ENCODE measurements around the gene ARPC4.

ARPC4 gene

GRCh38 chr3:9795207-9795606 lies 2.3 kb downstream of the ARPC4 start:
- Histone ChIP-seq H3K4me1 (ENCODE audit: control insufficient read depth, low read depth, low read length) (peaks cover 4% of the 10 kb centered on the region), H3K27me3 (ENCODE audit: insufficient read depth, low read length, poor library complexity) (no peaks in the 10 kb centered on the region), H2BK15ac (replicated peaks; ENCODE audit: low read depth) (no peak overlapping the region), H3K56ac (ENCODE audit: low read length) (no peak overlapping the region), H2BK5ac (ENCODE audit: low read length) (no peak overlapping the region), H3K4me3 (ENCODE audit: low read length) (no peak overlapping the region), H3K79me2 (ENCODE audit: control insufficient read depth, insufficient read depth, low read length) (peaks cover 24% of the 10 kb centered on the region), H3K4me2 (ENCODE audit: low read length) (no peak overlapping the region), H3K9ac (ENCODE audit: low read length) (no peak overlapping the region), H3K18ac (ENCODE audit: low read length) (no peak overlapping the region), H4K8ac (ENCODE audit: low read depth, low read length) (no peak overlapping the region), H3K36me3 (ENCODE audit: control insufficient read depth, insufficient read depth, low read length) (peaks cover 3% of the 10 kb centered on the region), H3K79me1 (ENCODE audit: low read length) (peaks cover 26% of the 10 kb centered on the region), H4K5ac (ENCODE audit: low read length) (no peak overlapping the region), H3K23ac (ENCODE audit: low read length) (no peak overlapping the region), H2BK120ac (ENCODE audit: low read depth, low read length) (no peak overlapping the region), H3K4ac (ENCODE audit: low read depth, low read length) (no peak overlapping the region), H3K27ac (ENCODE audit: low read depth, low read length) (no peak overlapping the region), H2AK5ac (ENCODE audit: low read length) (no peak overlapping the region)
- DNase-seq = no peak
- no CpG with 5 or more reads among the region's 5 CpGs for WGBS (ENCODE audit: extremely low coverage, insufficient coverage, low lambda C conversion rate)

GRCh38 chr3:9797196-9797945 lies 4.5 kb downstream of the ARPC4 start:
- H4K5ac ChIP-seq (ENCODE audit: low read length) = no peak overlapping the region
- no peaks in the 10 kb centered on the region for H3K27me3 ChIP-seq (ENCODE audit: insufficient read depth, low read length, poor library complexity)
- H3K23ac ChIP-seq (ENCODE audit: low read length) = no peak overlapping the region
- H4K8ac ChIP-seq (ENCODE audit: low read depth, low read length) = no peak overlapping the region
- H3K4ac ChIP-seq (ENCODE audit: low read depth, low read length) = no peak overlapping the region
- H3K18ac ChIP-seq (ENCODE audit: low read length) = no peak overlapping the region
- H3K36me3 ChIP-seq (ENCODE audit: control insufficient read depth, insufficient read depth, low read length) = peaks cover 9% of the 10 kb centered on the region
- H3K79me1 ChIP-seq (ENCODE audit: low read length) = peaks cover 17% of the 10 kb centered on the region
- no peak overlapping the region for H3K4me2 ChIP-seq (ENCODE audit: low read length)
- no peak overlapping the region for H2BK120ac ChIP-seq (ENCODE audit: low read depth, low read length)
- no CpG with 5 or more reads among the region's 12 CpGs for WGBS (ENCODE audit: extremely low coverage, insufficient coverage, low lambda C conversion rate)
- H3K4me1 ChIP-seq (ENCODE audit: control insufficient read depth, low read depth, low read length) = no peaks in the 10 kb centered on the region
- no peak overlapping the region for H3K4me3 ChIP-seq (ENCODE audit: low read length)
- no peak for DNase-seq
- H2BK5ac ChIP-seq (ENCODE audit: low read length) = no peak overlapping the region
- H3K27ac ChIP-seq (ENCODE audit: low read depth, low read length) = no peak overlapping the region
- H2AK5ac ChIP-seq (ENCODE audit: low read length) = no peak overlapping the region
- H2BK15ac ChIP-seq (replicated peaks; ENCODE audit: low read depth) = no peak overlapping the region
- H3K9ac ChIP-seq (ENCODE audit: low read length) = no peak overlapping the region
- no peak overlapping the region for H3K56ac ChIP-seq (ENCODE audit: low read length)
- H3K79me2 ChIP-seq (ENCODE audit: control insufficient read depth, insufficient read depth, low read length) = peaks cover 21% of the 10 kb centered on the region

- Histone ChIP-seq H3K4me3 (ENCODE audit: low read length) (no peak overlapping the region), H2BK120ac (ENCODE audit: low read depth, low read length) (no peak overlapping the region), H2AK5ac (ENCODE audit: low read length) (no peak overlapping the region), H3K56ac (ENCODE audit: low read length) (no peak overlapping the region), H3K79me1 (ENCODE audit: low read length) (peaks cover 7% of the 10 kb centered on the region), H2BK15ac (replicated peaks; ENCODE audit: low read depth) (no peak overlapping the region), H3K27ac (ENCODE audit: low read depth, low read length) (no peak overlapping the region), H3K18ac (ENCODE audit: low read length) (no peak overlapping the region), H3K23ac (ENCODE audit: low read length) (no peak overlapping the region), H3K9ac (ENCODE audit: low read length) (no peak overlapping the region), H3K79me2 (ENCODE audit: control insufficient read depth, insufficient read depth, low read length) (peaks cover 2% of the 10 kb centered on the region), H4K8ac (ENCODE audit: low read depth, low read length) (no peak overlapping the region), H3K4me1 (ENCODE audit: control insufficient read depth, low read depth, low read length) (no peaks in the 10 kb centered on the region), H3K36me3 (ENCODE audit: control insufficient read depth, insufficient read depth, low read length) (peaks cover 24% of the 10 kb centered on the region), H3K4me2 (ENCODE audit: low read length) (no peak overlapping the region), H3K4ac (ENCODE audit: low read depth, low read length) (no peak overlapping the region), H4K5ac (ENCODE audit: low read length) (no peak overlapping the region), H2BK5ac (ENCODE audit: low read length) (no peak overlapping the region), H3K27me3 (ENCODE audit: insufficient read depth, low read length, poor library complexity) (no peaks in the 10 kb centered on the region)
- DNase-seq = no peak
- no CpG with 5 or more reads among the region's 5 CpGs for WGBS (ENCODE audit: extremely low coverage, insufficient coverage, low lambda C conversion rate)
Observed at GRCh38 chr3:9800529-9800928, 7.6 kb downstream of the ARPC4 start.

- H3K27ac ChIP-seq (ENCODE audit: low read depth, low read length) = no peak overlapping the region
- no peak overlapping the region for H2BK120ac ChIP-seq (ENCODE audit: low read depth, low read length)
- WGBS (ENCODE audit: extremely low coverage, insufficient coverage, low lambda C conversion rate) = no CpG with 5 or more reads among the region's 1 CpG
- H3K18ac ChIP-seq (ENCODE audit: low read length) = no peak overlapping the region
- H3K56ac ChIP-seq (ENCODE audit: low read length) = no peak overlapping the region
- H3K79me2 ChIP-seq (ENCODE audit: control insufficient read depth, insufficient read depth, low read length) = no peaks in the 10 kb centered on the region
- H2AK5ac ChIP-seq (ENCODE audit: low read length) = no peak overlapping the region
- no peak overlapping the region for H4K5ac ChIP-seq (ENCODE audit: low read length)
- no peak overlapping the region for H3K4me3 ChIP-seq (ENCODE audit: low read length)
- no peaks in the 10 kb centered on the region for H3K27me3 ChIP-seq (ENCODE audit: insufficient read depth, low read length, poor library complexity)
- no peak overlapping the region for H4K8ac ChIP-seq (ENCODE audit: low read depth, low read length)
- no peak overlapping the region for H2BK15ac ChIP-seq (replicated peaks; ENCODE audit: low read depth)
- H3K4me1 ChIP-seq (ENCODE audit: control insufficient read depth, low read depth, low read length) = no peaks in the 10 kb centered on the region
- H3K79me1 ChIP-seq (ENCODE audit: low read length) = no peaks in the 10 kb centered on the region
- no peak overlapping the region for H3K4me2 ChIP-seq (ENCODE audit: low read length)
- no peak overlapping the region for H3K23ac ChIP-seq (ENCODE audit: low read length)
- DNase-seq = no peak
- H2BK5ac ChIP-seq (ENCODE audit: low read length) = no peak overlapping the region
- no peak overlapping the region for H3K9ac ChIP-seq (ENCODE audit: low read length)
- peaks cover 22% of the 10 kb centered on the region for H3K36me3 ChIP-seq (ENCODE audit: control insufficient read depth, insufficient read depth, low read length)
- H3K4ac ChIP-seq (ENCODE audit: low read depth, low read length) = no peak overlapping the region
Observed at GRCh38 chr3:9803494-9803893, 10.6 kb downstream of the ARPC4 start.

- Histone ChIP-seq H3K23ac (ENCODE audit: low read length) (no peak overlapping the region), H2BK120ac (ENCODE audit: low read depth, low read length) (no peak overlapping the region), H3K79me1 (ENCODE audit: low read length) (no peaks in the 10 kb centered on the region), H3K4me1 (ENCODE audit: control insufficient read depth, low read depth, low read length) (no peaks in the 10 kb centered on the region), H3K79me2 (ENCODE audit: control insufficient read depth, insufficient read depth, low read length) (no peaks in the 10 kb centered on the region), H3K36me3 (ENCODE audit: control insufficient read depth, insufficient read depth, low read length) (peaks cover 21% of the 10 kb centered on the region), H3K9ac (ENCODE audit: low read length) (no peak overlapping the region), H3K4me2 (ENCODE audit: low read length) (no peak overlapping the region), H3K27ac (ENCODE audit: low read depth, low read length) (no peak overlapping the region), H3K4ac (ENCODE audit: low read depth, low read length) (no peak overlapping the region), H3K56ac (ENCODE audit: low read length) (no peak overlapping the region), H2AK5ac (ENCODE audit: low read length) (no peak overlapping the region), H3K27me3 (ENCODE audit: insufficient read depth, low read length, poor library complexity) (no peaks in the 10 kb centered on the region), H3K4me3 (ENCODE audit: low read length) (no peak overlapping the region), H4K8ac (ENCODE audit: low read depth, low read length) (no peak overlapping the region), H2BK15ac (replicated peaks; ENCODE audit: low read depth) (no peak overlapping the region), H4K5ac (ENCODE audit: low read length) (no peak overlapping the region), H2BK5ac (ENCODE audit: low read length) (no peak overlapping the region), H3K18ac (ENCODE audit: low read length) (no peak overlapping the region)
- DNase-seq = no peak
- WGBS (ENCODE audit: extremely low coverage, insufficient coverage, low lambda C conversion rate) = no CpG with 5 or more reads among the region's 5 CpGs
Observed at GRCh38 chr3:9804996-9805395, 12.1 kb downstream of the ARPC4 start.

- no peak overlapping the region for H3K4ac ChIP-seq (ENCODE audit: low read depth, low read length)
Observed at GRCh38 chr3:9806137-9806536, 13.3 kb downstream of the ARPC4 start.

More at GRCh38 chr3:9806137-9806536, 13.3 kb downstream of the ARPC4 start:
- Histone ChIP-seq H4K5ac (ENCODE audit: low read length) (no peak overlapping the region), H2BK15ac (replicated peaks; ENCODE audit: low read depth) (no peak overlapping the region), H4K8ac (ENCODE audit: low read depth, low read length) (no peak overlapping the region), H3K4me2 (ENCODE audit: low read length) (no peak overlapping the region), H3K4me3 (ENCODE audit: low read length) (no peak overlapping the region), H3K23ac (ENCODE audit: low read length) (no peak overlapping the region), H2AK5ac (ENCODE audit: low read length) (no peak overlapping the region), H3K56ac (ENCODE audit: low read length) (no peak overlapping the region), H3K27ac (ENCODE audit: low read depth, low read length) (no peak overlapping the region), H3K36me3 (ENCODE audit: control insufficient read depth, insufficient read depth, low read length) (peaks cover 21% of the 10 kb centered on the region), H2BK120ac (ENCODE audit: low read depth, low read length) (no peak overlapping the region), H3K79me1 (ENCODE audit: low read length) (no peaks in the 10 kb centered on the region), H3K9ac (ENCODE audit: low read length) (no peak overlapping the region), H3K79me2 (ENCODE audit: control insufficient read depth, insufficient read depth, low read length) (no peaks in the 10 kb centered on the region), H3K4me1 (ENCODE audit: control insufficient read depth, low read depth, low read length) (no peaks in the 10 kb centered on the region), H2BK5ac (ENCODE audit: low read length) (no peak overlapping the region), H3K27me3 (ENCODE audit: insufficient read depth, low read length, poor library complexity) (no peaks in the 10 kb centered on the region), H3K18ac (ENCODE audit: low read length) (no peak overlapping the region)
- no peak for DNase-seq
- no CpG with 5 or more reads among the region's 12 CpGs for WGBS (ENCODE audit: extremely low coverage, insufficient coverage, low lambda C conversion rate)
